ENCODE data around the gene HOTAIR.

The HOTAIR gene

GRCh38 chr12:53972152-53972702 is 2.5 kb downstream of the HOTAIR start:
- no peak for DNase-seq

GRCh38 chr12:53971686-53972085 is 3.1 kb downstream of the HOTAIR start:
- DNase-seq: no peak

- no peak for DNase-seq
Observed at GRCh38 chr12:53971129-53971528, 3.6 kb downstream of the HOTAIR start.

GRCh38 chr12:53970451-53970850 is 4.3 kb downstream of the HOTAIR start:
- DNase-seq: no peak

GRCh38 chr12:53969588-53970259 is 5.0 kb downstream of the HOTAIR start:
- DNase-seq: no peak

- DNase-seq: no peak
Observed at GRCh38 chr12:53968214-53969127, 6.3 kb downstream of the HOTAIR start.

- DNase-seq: no peak
Observed at GRCh38 chr12:53967421-53967925, 7.3 kb downstream of the HOTAIR start.

GRCh38 chr12:53966385-53967133 is 8.2 kb downstream of the HOTAIR start:
- no peak for DNase-seq

GRCh38 chr12:53966085-53966384 is 8.7 kb downstream of the HOTAIR start:
- no peak for DNase-seq

GRCh38 chr12:53965281-53966084 is 9.3 kb downstream of the HOTAIR start:
- DNase-seq: no peak

- DNase-seq: no peak
Observed at GRCh38 chr12:53964315-53964713, 10.4 kb downstream of the HOTAIR start.

GRCh38 chr12:53963434-53964314 is 11.1 kb downstream of the HOTAIR start:
- no peak for DNase-seq

- DNase-seq: no peak
Observed at GRCh38 chr12:53963005-53963404, 11.7 kb downstream of the HOTAIR start.

- no peak for DNase-seq
Observed at GRCh38 chr12:53961025-53961761, 13.6 kb downstream of the HOTAIR start.

GRCh38 chr12:53960187-53961024 is 14.3 kb downstream of the HOTAIR start:
- no peak for DNase-seq

- no peak for DNase-seq
Observed at GRCh38 chr12:53959314-53959713, 15.4 kb downstream of the HOTAIR start.

- DNase-seq: no peak
Observed at GRCh38 chr12:53958128-53958527, 16.6 kb downstream of the HOTAIR start.

- DNase-seq: no peak
Observed at GRCh38 chr12:53956914-53957536, 17.7 kb downstream of the HOTAIR start.
